Activated naive CD8-positive, alpha-beta T cell treated with anti-CD3 and anti-CD28 coated beads for 36 hours (primary cell): Measurements from ENCODE around the gene C2CD4D. TPM values are rescaled to one million over a fixed set of nuclear protein-coding genes. Genes with fewer than 3 reads are reported as not detected.

Source experiments
- DNase-seq: peaks from one replicate; pipeline ENCODE4 v3.0.0; 2021
- H3K27ac Mint-ChIP-seq: one replicate; pipeline ENCODE4 v1.8.0; 2022; ENCODE audit warnings: mild to moderate bottlenecking, moderate library complexity, mixed read lengths
- H3K27me3 Mint-ChIP-seq: one replicate; pipeline ENCODE4 v1.8.0; 2022; ENCODE audit warnings: mild to moderate bottlenecking, mixed read lengths
- H3K36me3 Mint-ChIP-seq: one replicate; pipeline ENCODE4 v1.8.0; 2021; ENCODE audit warnings: mild to moderate bottlenecking, mixed read lengths
- H3K4me1 Mint-ChIP-seq: one replicate; pipeline ENCODE4 v1.8.0; 2021; ENCODE audit warnings: mixed read lengths
- H3K4me3 Mint-ChIP-seq: one replicate; pipeline ENCODE4 v1.8.0; 2022; ENCODE audit warnings: mild to moderate bottlenecking, moderate library complexity, mixed read lengths
- H3K9me3 Mint-ChIP-seq: one replicate; pipeline ENCODE4 v1.8.0; 2022; ENCODE audit warnings: mixed read lengths
- total RNA-seq, 2 experiments: library from RNA; stranded (reverse); gene quantifications; one replicate each; pipeline ENCODE4 v1.2.3, GENCODE V29; 2021

C2CD4D gene
- total RNA-seq, 2 experiments from 2014 or later = 0.68 to 0.76 TPM

GRCh38 chr1:151803164-151803563 is 36.5 kb downstream of the C2CD4D start:
- Mint-ChIP-seq H3K36me3 (no peaks in the 10 kb centered on the region), H3K27ac (no peak overlapping the region), H3K4me1 (peaks cover 3% of the 10 kb centered on the region), H3K9me3 (no peaks in the 10 kb centered on the region), H3K4me3 (no peak overlapping the region), H3K27me3 (no peaks in the 10 kb centered on the region)
- no peak for DNase-seq

- no peak for DNase-seq
- Mint-ChIP-seq H3K27me3 (no peaks in the 10 kb centered on the region), H3K9me3 (no peaks in the 10 kb centered on the region), H3K36me3 (no peaks in the 10 kb centered on the region), H3K4me3 (no peak overlapping the region), H3K27ac (no peak overlapping the region), H3K4me1 (peaks cover 3% of the 10 kb centered on the region)
These were observed 37.2 kb downstream of the C2CD4D start for GRCh38 chr1:151802372-151802771.

DNA sequence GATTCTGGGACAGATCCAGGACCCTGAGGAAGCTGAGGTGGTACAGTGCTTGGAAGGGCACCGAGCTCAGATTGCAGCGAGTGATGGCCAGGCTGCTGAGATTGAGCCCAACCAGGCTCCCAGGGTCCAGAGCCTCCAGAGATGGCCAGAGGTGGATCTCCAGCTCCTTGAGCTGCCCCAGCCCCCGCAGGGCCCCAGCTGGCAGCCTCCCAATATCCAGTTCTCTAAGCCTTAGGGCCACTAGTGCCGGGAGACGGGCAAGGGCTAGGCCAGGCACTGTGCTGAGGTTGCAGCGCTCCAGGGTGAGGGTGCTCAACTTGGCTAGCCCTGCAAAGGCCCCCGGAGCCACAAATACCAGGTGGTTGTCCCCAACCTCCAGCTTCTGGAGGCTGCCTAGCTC is 37.8 kb downstream of the C2CD4D start:
- H3K27ac Mint-ChIP-seq = no peak overlapping the region
- H3K4me3 Mint-ChIP-seq = no peak overlapping the region
- H3K4me1 Mint-ChIP-seq = peaks cover 3% of the 10 kb centered on the region
- H3K36me3 Mint-ChIP-seq = no peaks in the 10 kb centered on the region
- no peak for DNase-seq
- no peaks in the 10 kb centered on the region for H3K27me3 Mint-ChIP-seq
- H3K9me3 Mint-ChIP-seq = no peaks in the 10 kb centered on the region

DNA sequence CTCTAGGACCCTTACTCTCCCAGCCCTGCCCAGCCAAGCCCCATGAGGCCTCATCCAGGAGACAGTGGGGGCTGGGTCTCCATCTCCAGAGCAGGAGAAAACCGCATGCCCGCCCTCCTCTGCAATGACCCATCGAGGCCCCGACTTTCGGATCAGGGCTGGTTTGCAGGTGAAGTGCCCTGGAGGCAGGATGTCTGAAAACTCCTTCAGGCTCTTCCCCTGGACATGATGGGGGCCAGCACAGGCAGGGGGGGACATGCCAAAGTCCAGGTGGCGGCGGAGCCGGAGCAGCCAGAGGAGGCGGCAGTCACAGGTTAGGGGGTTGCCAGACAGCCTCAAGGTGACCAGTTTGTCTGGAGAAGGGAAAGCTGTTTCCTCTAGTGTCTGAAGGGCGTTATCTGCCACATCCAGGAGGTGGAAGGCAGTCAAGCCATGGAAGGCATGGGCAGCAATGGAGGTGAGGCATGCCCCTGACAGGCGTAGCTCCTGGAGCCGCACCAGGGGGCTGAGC is 38.3 kb downstream of the C2CD4D start:
- no peaks in the 10 kb centered on the region for H3K9me3 Mint-ChIP-seq
- H3K36me3 Mint-ChIP-seq = no peaks in the 10 kb centered on the region
- H3K4me1 Mint-ChIP-seq = peaks cover 3% of the 10 kb centered on the region
- no peak overlapping the region for H3K27ac Mint-ChIP-seq
- no peak for DNase-seq
- H3K27me3 Mint-ChIP-seq = no peaks in the 10 kb centered on the region
- H3K4me3 Mint-ChIP-seq = no peak overlapping the region

DNA sequence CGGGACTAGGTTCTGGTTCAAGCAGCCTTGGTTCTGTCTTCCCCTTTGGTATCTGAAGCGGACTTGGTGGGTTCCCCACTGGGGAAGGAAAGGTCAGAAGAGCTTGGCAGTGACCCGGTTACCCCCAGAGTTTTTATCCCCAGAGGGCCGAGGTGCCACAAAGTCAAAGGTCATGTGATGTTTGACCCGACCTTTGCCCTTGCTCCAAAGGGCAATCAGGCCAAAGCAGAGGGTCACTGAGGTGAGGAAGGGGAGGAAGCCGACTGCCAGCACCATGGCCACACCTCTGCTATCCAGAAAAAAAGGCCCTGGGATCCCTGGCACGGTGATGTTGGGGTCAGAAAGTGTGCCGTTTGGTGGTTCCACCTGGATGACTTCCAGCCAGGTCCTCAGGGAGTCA is 38.8 kb downstream of the C2CD4D start:
- Mint-ChIP-seq H3K27me3 (no peaks in the 10 kb centered on the region), H3K4me1 (peaks cover 3% of the 10 kb centered on the region), H3K27ac (no peak overlapping the region), H3K4me3 (no peak overlapping the region), H3K36me3 (no peaks in the 10 kb centered on the region), H3K9me3 (no peaks in the 10 kb centered on the region)
- no peak for DNase-seq

- Mint-ChIP-seq H3K27ac (no peak overlapping the region), H3K4me1 (peaks cover 3% of the 10 kb centered on the region), H3K9me3 (no peaks in the 10 kb centered on the region), H3K4me3 (no peak overlapping the region), H3K27me3 (no peaks in the 10 kb centered on the region), H3K36me3 (no peaks in the 10 kb centered on the region)
- no peak for DNase-seq
These were observed 40.2 kb downstream of the C2CD4D start for GRCh38 chr1:151799179-151800022.

- Mint-ChIP-seq H3K27me3 (no peaks in the 10 kb centered on the region), H3K4me1 (peaks cover 3% of the 10 kb centered on the region), H3K4me3 (no peak overlapping the region), H3K9me3 (no peaks in the 10 kb centered on the region), H3K36me3 (no peaks in the 10 kb centered on the region), H3K27ac (no peak overlapping the region)
- DNase-seq = no peak
These were observed 41.0 kb downstream of the C2CD4D start for GRCh38 chr1:151798571-151798970.

- Mint-ChIP-seq H3K4me1 (peaks cover 24% of the 10 kb centered on the region), H3K4me3 (peak overlapping the region; percentile 91), H3K36me3 (peaks cover 4% of the 10 kb centered on the region), H3K27me3 (no peaks in the 10 kb centered on the region), H3K27ac (peak overlapping the region; percentile 90), H3K9me3 (no peaks in the 10 kb centered on the region)
- DNase-seq = peak; percentile 14
These were observed 48.5 kb downstream of the C2CD4D start for GRCh38 chr1:151790940-151791651.

GRCh38 chr1:151790071-151790939 is 49.3 kb downstream of the C2CD4D start, which contains the start of gene TDRKH:
Gene TDRKH, minus strand, starts transcription at chr1:151790500. Its CDS starts 7,478 bp downstream, at chr1:151783022.
- Mint-ChIP-seq H3K4me1 (peaks cover 24% of the 10 kb centered on the region), H3K4me3 (peak within 1 kb of the TSS; percentile 91), H3K27ac (peak within 1 kb of the TSS; percentile 90), H3K9me3 (no peaks in the 10 kb centered on the region), H3K36me3 (peaks cover 4% of the 10 kb centered on the region), H3K27me3 (no peaks in the 10 kb centered on the region)
- peak; percentile 99 for DNase-seq

Other genes with a start within 250 kb of the C2CD4D start
- 10 to 100 TPM; 25.2 to 27.7 TPM for gene SNX27, start 227.8 kb downstream of the C2CD4D start, total RNA-seq
- not detected for gene CELF3, start 123.0 kb downstream of the C2CD4D start, total RNA-seq
- gene RIIAD1, start 118.3 kb downstream of the C2CD4D start, total RNA-seq = not detected
- 100 to 1,000 TPM; 157 to 172 TPM for gene MRPL9, start 76.3 kb downstream of the C2CD4D start, total RNA-seq
- 1 to 10 TPM; 9.0 to 9.1 TPM for gene TDRKH, start 49.3 kb downstream of the C2CD4D start, total RNA-seq
- gene LINGO4, start 34.4 kb downstream of the C2CD4D start, total RNA-seq = not detected
- under 1 TPM; 0.06 to 0.12 TPM for gene RORC, start 8.0 kb downstream of the C2CD4D start, total RNA-seq
- not detected for gene THEM5, start 13.9 kb upstream of the C2CD4D start, total RNA-seq
- 10 to 100 TPM; 32.9 to 34.2 TPM for gene THEM4, start 69.7 kb upstream of the C2CD4D start, total RNA-seq
- 100 to 1,000 TPM; 225 to 235 TPM for gene S100A10, start 154.0 kb upstream of the C2CD4D start, total RNA-seq
- 100 to 1,000 TPM; 162 to 165 TPM for gene S100A11, start 197.2 kb upstream of the C2CD4D start, total RNA-seq
- not detected for gene TCHHL1, start 249.2 kb upstream of the C2CD4D start, total RNA-seq